ENCODE data around the gene PCOLCE2. TPM values are rescaled to one million over a fixed set of nuclear protein-coding genes. Genes with fewer than 3 reads are reported as not detected.

PCOLCE2 gene
- total RNA-seq, 1 experiment from 2014 or later: 4.4 TPM

- no peaks in the 10 kb centered on the region for H3K9me3 ChIP-seq (ENCODE audit: control insufficient read depth in 1 of 2, insufficient read depth in 1 of 2, low read depth in 1 of 2, low read length in 2 of 2)
- no peaks in the 10 kb centered on the region for H3K36me3 ChIP-seq (ENCODE audit: control insufficient read depth in 1 of 2, insufficient read depth in 2 of 2, low read length in 2 of 2)
- H3K27me3 ChIP-seq (ENCODE audit: insufficient read depth, low read length): no peaks in the 10 kb centered on the region
- no peaks in the 10 kb centered on the region for H3K4me1 ChIP-seq (ENCODE audit: control insufficient read depth in 1 of 2, insufficient read depth in 2 of 2, low read length in 2 of 2)
- no peak overlapping the region for H3K9ac ChIP-seq (ENCODE audit: low read length)
- no peak overlapping the region for H3K4me3 ChIP-seq (replicated peaks in 1 of 2; ENCODE audit: low read depth in 1 of 2, low read length in 2 of 2)
- no peaks in the 10 kb centered on the region for H3K79me2 ChIP-seq (ENCODE audit: insufficient read depth, low read length)
- DNase-seq (ENCODE audit: low read depth, low spot score) (no peak), ATAC-seq (no peak)
- CTCF ChIA-PET: no interaction called here
- POLR2A ChIA-PET: no interaction called here
- no peak overlapping the region for H3K4me2 ChIP-seq (ENCODE audit: low read length)
- no peak overlapping the region for H3K27ac ChIP-seq (ENCODE audit: low read depth, low read length)
- H2AFZ ChIP-seq (ENCODE audit: low read depth, low read length, poor library complexity, severe bottlenecking): no peak overlapping the region
- intact Hi-C loops (cut with micrococcal nuclease): no loop called here
- no peak for TF ChIP-seq SRF (IDR thresholded peaks at IDR 0.05; ENCODE audit: low read depth)
- TF ChIP-seq, protein P1, sequence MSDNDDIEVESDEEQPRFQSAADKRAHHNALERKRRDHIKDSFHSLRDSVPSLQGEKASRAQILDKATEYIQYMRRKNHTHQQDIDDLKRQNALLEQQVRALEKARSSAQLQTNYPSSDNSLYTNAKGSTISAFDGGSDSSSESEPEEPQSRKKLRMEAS (IDR thresholded peaks at IDR 0.05): no peak
- no peak for TF ChIP-seq YY1 (IDR thresholded peaks at IDR 0.05; ENCODE audit: extremely low read depth, insufficient replicate concordance, low read depth, low read length)
- no peak for TF ChIP-seq ZNF274 (IDR thresholded peaks at IDR 0.05; ENCODE audit: low read depth, low read length)
- no peak for TF ChIP-seq JUND (IDR thresholded peaks at IDR 0.05)
- TF ChIP-seq EGR1 (IDR thresholded peaks at IDR 0.05; ENCODE audit: low read depth): no peak
- no peak for TF ChIP-seq ZFX (IDR thresholded peaks at IDR 0.05)
- TF ChIP-seq SIN3A (IDR thresholded peaks at IDR 0.05; ENCODE audit: low read depth): no peak
- TF ChIP-seq CEBPB (IDR thresholded peaks at IDR 0.05; ENCODE audit: low read depth): no peak
- TF ChIP-seq, protein P2, sequence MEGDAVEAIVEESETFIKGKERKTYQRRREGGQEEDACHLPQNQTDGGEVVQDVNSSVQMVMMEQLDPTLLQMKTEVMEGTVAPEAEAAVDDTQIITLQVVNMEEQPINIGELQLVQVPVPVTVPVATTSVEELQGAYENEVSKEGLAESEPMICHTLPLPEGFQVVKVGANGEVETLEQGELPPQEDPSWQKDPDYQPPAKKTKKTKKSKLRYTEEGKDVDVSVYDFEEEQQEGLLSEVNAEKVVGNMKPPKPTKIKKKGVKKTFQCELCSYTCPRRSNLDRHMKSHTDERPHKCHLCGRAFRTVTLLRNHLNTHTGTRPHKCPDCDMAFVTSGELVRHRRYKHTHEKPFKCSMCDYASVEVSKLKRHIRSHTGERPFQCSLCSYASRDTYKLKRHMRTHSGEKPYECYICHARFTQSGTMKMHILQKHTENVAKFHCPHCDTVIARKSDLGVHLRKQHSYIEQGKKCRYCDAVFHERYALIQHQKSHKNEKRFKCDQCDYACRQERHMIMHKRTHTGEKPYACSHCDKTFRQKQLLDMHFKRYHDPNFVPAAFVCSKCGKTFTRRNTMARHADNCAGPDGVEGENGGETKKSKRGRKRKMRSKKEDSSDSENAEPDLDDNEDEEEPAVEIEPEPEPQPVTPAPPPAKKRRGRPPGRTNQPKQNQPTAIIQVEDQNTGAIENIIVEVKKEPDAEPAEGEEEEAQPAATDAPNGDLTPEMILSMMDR (IDR thresholded peaks at IDR 0.05 in 2 of 3, conservative IDR thresholded peaks at IDR 0.05 in 1 of 3; ENCODE audit: borderline replicate concordance in 1 of 3, insufficient read depth in 1 of 3, low read depth in 2 of 3, low read length in 2 of 3): no peak
- no peak for TF ChIP-seq TCF7L2 (IDR thresholded peaks at IDR 0.05; ENCODE audit: borderline replicate concordance, extremely low read depth, insufficient read depth, insufficient read length)
- no TSS peak for BruUV-seq (replicated peaks)
- H4K20me1 ChIP-seq (ENCODE audit: insufficient read depth): no peaks in the 10 kb centered on the region
- RAD21 ChIA-PET (ENCODE audit: low non-redundant PET in 1 of 2, low total read pairs in 2 of 2, uncharacterized antibody in 2 of 2, unreplicated experiment in 2 of 2): no interaction called here
- no peaks in the 10 kb centered on the region for H3K9me2 ChIP-seq (ENCODE audit: insufficient read depth)
Observed at GRCh38 chr3:142913432-142913831, 24.5 kb upstream of the PCOLCE2 start.

Measured in HCT116 (cell line).